ENCODE results near the gene FST. TPM values are rescaled to one million over a fixed set of nuclear protein-coding genes. Genes with fewer than 3 reads are reported as not detected.
A peak's percentile ranks its signal among the peaks of the same experiment; 100 is the strongest.

FST gene
- polyA plus RNA-seq, 1 of the 3 experiments (the other 2 are of a cell fraction): 157 TPM

DNA sequence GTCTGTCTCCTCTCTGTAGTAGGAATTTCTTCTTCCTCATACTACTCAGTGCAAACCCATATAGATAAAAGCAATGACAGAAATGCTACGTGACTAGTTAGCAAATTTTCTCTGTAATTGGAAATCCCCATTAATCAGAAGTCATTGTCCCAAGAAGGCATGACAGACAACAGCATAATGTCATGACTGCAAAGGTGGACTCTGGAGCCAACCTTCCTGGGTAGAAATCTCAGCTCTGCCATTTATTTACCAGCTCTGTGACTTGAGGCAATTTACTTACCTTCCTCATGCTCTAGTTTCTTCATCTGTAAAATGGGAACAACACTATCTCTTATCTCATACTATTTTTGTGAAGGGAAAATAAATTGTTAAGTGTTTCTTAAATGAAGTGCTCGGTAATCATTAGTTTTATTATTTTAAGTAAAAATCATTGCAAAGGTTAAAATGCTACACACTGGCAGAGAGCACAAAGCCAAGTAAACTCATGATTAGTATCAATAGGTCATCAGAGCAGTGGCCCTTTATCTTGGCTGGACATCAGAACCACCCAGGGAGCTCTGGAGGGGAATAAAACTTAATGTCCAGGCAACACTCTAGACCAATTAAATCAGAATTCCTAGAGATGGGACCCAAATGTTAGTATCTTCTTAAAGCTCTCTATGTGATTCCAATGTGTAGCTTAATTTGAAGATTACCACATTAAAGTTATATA lies 43.8 kb upstream of the FST start:
- Histone ChIP-seq H2AFZ (ENCODE audit: low read depth) (no peak overlapping the region), H3K4me3 (ENCODE audit: low read depth in 2 of 2, low read length in 1 of 2) (no peak overlapping the region), H4K20me1 (ENCODE audit: insufficient read depth) (no peaks in the 10 kb centered on the region), H3K9me2 (no peaks in the 10 kb centered on the region), H3K4me2 (no peak overlapping the region), H3F3A (replicated peaks; ENCODE audit: insufficient read depth) (peaks cover 29% of the 10 kb centered on the region), H3K27me3 (ENCODE audit: insufficient read depth) (no peaks in the 10 kb centered on the region), H3K9ac (no peak overlapping the region), H3K79me2 (ENCODE audit: insufficient read depth) (no peaks in the 10 kb centered on the region), H3K36me3 (replicated peaks in 1 of 2; ENCODE audit: control insufficient read depth in 1 of 2, insufficient read depth in 2 of 2, low read length in 1 of 2) (no peaks in the 10 kb centered on the region), H3K27ac (ENCODE audit: low read depth in 2 of 2, low read length in 1 of 2) (no peak overlapping the region), H3K4me1 (ENCODE audit: control insufficient read depth in 1 of 2, insufficient read depth in 2 of 2, low read depth in 1 of 2, low read length in 1 of 2) (peaks cover 0 to 4% of the 10 kb centered on the region in 2 experiments; a peak in 2 of 4 replicates), H3K9me3 (no peaks in the 10 kb centered on the region)
- WGBS (ENCODE audit: low lambda C conversion rate): 85% methylated on average over 2 of the region's 2 CpGs
- DNase-seq: no peak
- TF ChIP-seq RXRA (IDR thresholded peaks at IDR 0.05; ENCODE audit: borderline replicate concordance, low read depth) (0 out of 2 replicates have a peak, but pooled peaks have one; percentile 1), PBX3 (IDR thresholded peaks at IDR 0.05) (no peak)
- POLR2A ChIA-PET: no interaction called here
- CTCF ChIA-PET: interaction anchor here (0.8 to 1.1 kb wide), 2 partner anchors 10 to 41 kb away, joined by 3 read pairs; no protein-coding TSS in a partner anchor

- CTCF ChIA-PET: interaction anchor here (1.1 to 1.8 kb wide), 2 partner anchors 791 to 796 kb away, joined by 3 to 5 read pairs; no protein-coding TSS in a partner anchor
- Histone ChIP-seq H2AFZ (ENCODE audit: low read depth) (0 out of 2 replicates have a peak overlapping the region, but pooled peaks have one; percentile 12), H3K4me3 (ENCODE audit: low read depth in 2 of 2, low read length in 1 of 2) (no peak overlapping the region), H3K27me3 (ENCODE audit: insufficient read depth) (no peaks in the 10 kb centered on the region), H3K36me3 (replicated peaks in 1 of 2; ENCODE audit: control insufficient read depth in 1 of 2, insufficient read depth in 2 of 2, low read length in 1 of 2) (no peaks in the 10 kb centered on the region), H4K20me1 (ENCODE audit: insufficient read depth) (no peaks in the 10 kb centered on the region), H3K79me2 (ENCODE audit: insufficient read depth) (no peaks in the 10 kb centered on the region), H3K9ac (no peak overlapping the region), H3K9me3 (no peaks in the 10 kb centered on the region), H3K27ac (ENCODE audit: low read depth in 2 of 2, low read length in 1 of 2) (peak overlapping the region; percentile 28 to 74; a peak in 3 of 4 replicates), H3K4me1 (ENCODE audit: control insufficient read depth in 1 of 2, insufficient read depth in 2 of 2, low read depth in 1 of 2, low read length in 1 of 2) (peaks cover 0 to 4% of the 10 kb centered on the region in 2 experiments; a peak in 2 of 4 replicates), H3K4me2 (no peak overlapping the region), H3K9me2 (no peaks in the 10 kb centered on the region), H3F3A (replicated peaks; ENCODE audit: insufficient read depth) (peaks cover 22% of the 10 kb centered on the region)
- POLR2A ChIA-PET: no interaction called here
- WGBS (ENCODE audit: low lambda C conversion rate): 85% methylated on average over 13 of the region's 13 CpGs
- DNase-seq: no peak
- TF ChIP-seq RCOR1 (IDR thresholded peaks at IDR 0.05; ENCODE audit: low read length): no peak
- no peak for TF ChIP-seq MAX (IDR thresholded peaks at IDR 0.05; ENCODE audit: low read depth)
- no peak for TF ChIP-seq POLR2AphosphoS5 (IDR thresholded peaks at IDR 0.05; ENCODE audit: low read depth, low read length)
- no peak for TF ChIP-seq YY1 (IDR thresholded peaks at IDR 0.05; ENCODE audit: low read depth)
- TF ChIP-seq TAF1 (IDR thresholded peaks at IDR 0.05; ENCODE audit: borderline replicate concordance, low read depth, low read length): no peak
- no peak for TF ChIP-seq USF1 (IDR thresholded peaks at IDR 0.05; ENCODE audit: borderline replicate concordance, low read depth)
- TF ChIP-seq FOSL2 (IDR thresholded peaks at IDR 0.05; ENCODE audit: borderline replicate concordance, low read depth): no peak
- TF ChIP-seq ELF1 (IDR thresholded peaks at IDR 0.05): no peak
- no peak for TF ChIP-seq FOXJ3 (CRISPR knock-in tag; IDR thresholded peaks at IDR 0.05)
- no peak for TF ChIP-seq MEF2A (IDR thresholded peaks at IDR 0.05; ENCODE audit: borderline replicate concordance, low read depth)
- no peak for TF ChIP-seq RXRA (IDR thresholded peaks at IDR 0.05; ENCODE audit: borderline replicate concordance, low read depth)
- TF ChIP-seq, protein P1, sequence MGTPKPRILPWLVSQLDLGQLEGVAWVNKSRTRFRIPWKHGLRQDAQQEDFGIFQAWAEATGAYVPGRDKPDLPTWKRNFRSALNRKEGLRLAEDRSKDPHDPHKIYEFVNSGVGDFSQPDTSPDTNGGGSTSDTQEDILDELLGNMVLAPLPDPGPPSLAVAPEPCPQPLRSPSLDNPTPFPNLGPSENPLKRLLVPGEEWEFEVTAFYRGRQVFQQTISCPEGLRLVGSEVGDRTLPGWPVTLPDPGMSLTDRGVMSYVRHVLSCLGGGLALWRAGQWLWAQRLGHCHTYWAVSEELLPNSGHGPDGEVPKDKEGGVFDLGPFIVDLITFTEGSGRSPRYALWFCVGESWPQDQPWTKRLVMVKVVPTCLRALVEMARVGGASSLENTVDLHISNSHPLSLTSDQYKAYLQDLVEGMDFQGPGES (IDR thresholded peaks at IDR 0.05; ENCODE audit: low read depth, low read length): no peak
- TF ChIP-seq CHD2 (IDR thresholded peaks at IDR 0.05; ENCODE audit: low read length, partially characterized antibody): no peak
- TF ChIP-seq JUND (IDR thresholded peaks at IDR 0.05): no peak
- no peak for TF ChIP-seq NRF1 (IDR thresholded peaks at IDR 0.05; ENCODE audit: low read depth, low read length)
- no peak for TF ChIP-seq REST (IDR thresholded peaks at IDR 0.05; ENCODE audit: low read depth, low read length)
- no peak for TF ChIP-seq EP300 (IDR thresholded peaks at IDR 0.05; ENCODE audit: borderline replicate concordance in 1 of 2, low read depth in 1 of 2, low read length in 1 of 2)
- no peak for TF ChIP-seq MXI1 (IDR thresholded peaks at IDR 0.05; ENCODE audit: low read depth, low read length)
- TF ChIP-seq PBX3 (IDR thresholded peaks at IDR 0.05): no peak
Measured at GRCh38 chr5:53438079-53438478, 42.4 kb upstream of the FST start.
